Fibroblast of skin of scalp (primary cell): ENCODE results near the gene SIDT1.
A peak's percentile ranks its signal among the peaks of the same experiment; 100 is the strongest.

Experiments
- DNase-seq: peaks from one replicate; pipeline ENCODE4 v3.0.0-alpha.2; 2013

The SIDT1 gene

DNA sequence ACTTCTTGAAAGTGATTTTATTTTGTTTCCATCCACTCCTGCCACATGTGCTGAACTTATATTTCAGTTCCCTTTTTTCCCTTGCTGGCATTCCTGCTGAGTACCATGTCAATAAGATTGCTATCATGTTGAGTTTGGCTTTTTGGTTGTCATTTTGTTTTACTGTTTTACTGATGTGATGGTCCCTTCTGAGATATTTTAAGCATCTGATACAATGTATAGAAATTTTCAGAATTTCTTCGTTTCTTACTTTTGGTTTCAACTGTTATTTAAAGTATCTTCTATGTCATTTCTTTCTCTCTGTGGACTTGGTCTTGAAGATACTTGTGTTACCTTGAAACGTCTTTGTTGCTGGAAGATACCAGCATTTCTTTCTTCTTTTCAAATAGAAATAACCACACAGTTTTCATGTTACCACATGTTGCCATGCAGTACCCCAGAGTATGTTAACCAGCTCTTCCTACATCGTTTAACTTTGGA is 14.1 kb downstream of the SIDT1 start:
- no peak for DNase-seq

DNA sequence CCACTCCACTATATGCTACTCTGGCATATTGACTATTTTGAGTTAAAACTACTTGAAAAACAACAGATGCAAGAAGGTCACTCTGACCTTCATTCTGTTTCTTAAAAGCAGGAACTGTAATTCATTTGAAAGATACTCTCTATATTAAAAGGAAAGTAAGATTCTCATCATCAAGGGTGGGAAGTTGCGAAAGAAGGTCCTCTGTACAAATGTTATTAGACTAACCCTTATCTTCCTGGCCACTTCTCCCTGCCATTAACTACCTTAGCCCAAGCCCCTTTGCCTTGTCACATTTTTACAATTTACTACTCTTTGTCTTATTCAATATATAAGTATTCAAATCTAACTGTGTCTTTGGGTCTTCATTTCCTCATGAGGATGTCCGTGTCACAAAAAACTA is 16.1 kb downstream of the SIDT1 start:
- DNase-seq: no peak

DNA sequence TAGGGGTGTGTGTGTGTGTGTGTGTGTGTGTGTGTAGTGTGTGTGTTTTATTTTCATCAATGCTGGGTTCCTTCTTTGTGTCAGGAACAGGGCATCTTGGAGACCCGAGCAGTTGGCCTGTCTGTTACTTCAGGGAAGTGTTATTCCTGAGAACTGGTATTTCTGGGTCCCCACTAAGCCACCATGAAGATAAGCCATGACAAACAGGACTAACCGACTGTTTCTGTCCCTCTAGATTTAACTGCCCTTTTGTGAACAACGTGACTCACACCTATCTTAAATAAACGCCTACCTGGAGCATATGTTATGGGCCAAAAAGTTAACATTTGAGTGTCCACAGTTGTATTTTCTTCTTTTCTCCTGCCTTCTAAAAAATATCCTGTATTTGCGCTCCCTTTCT is 19.5 kb downstream of the SIDT1 start:
- DNase-seq: no peak

DNA sequence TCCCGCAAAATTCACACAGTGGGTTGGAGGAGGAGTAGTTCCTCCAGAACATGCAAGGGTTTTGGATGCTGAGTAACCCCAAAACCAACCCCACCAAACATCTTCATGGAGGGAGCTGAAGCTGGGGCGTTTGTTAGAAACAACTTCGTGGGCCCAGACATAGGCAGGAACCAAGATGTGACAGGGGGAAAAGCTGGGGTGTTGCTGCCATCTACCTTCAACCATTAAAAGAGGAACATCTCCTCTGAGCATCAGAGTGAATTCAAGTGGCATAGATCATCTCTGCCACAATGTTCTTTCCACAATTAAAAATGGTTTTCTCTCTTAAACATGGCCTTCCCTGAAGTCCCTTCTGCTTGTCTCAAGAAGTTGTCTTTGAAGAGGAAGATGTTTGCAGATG is 20.5 kb downstream of the SIDT1 start:
- no peak for DNase-seq

DNA sequence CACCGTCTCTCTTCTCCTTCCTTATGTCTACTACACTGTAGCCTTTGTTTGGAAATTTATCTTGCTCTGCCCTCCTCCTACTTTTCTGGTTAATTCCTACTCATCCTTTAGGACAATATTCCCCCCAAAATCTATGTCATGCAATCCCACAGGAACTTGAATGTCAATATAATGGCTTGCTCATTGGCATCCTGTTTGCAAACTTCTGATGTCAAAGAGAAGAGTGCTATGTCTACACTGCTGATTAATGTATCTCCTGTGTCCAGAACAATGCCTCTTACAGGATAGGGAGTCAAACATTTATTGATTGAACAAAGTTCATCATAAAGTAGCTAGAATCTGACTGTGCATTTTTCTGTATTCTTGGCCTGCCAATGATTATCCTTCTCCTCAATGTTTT is 22.8 kb downstream of the SIDT1 start:
- DNase-seq: no peak

DNA sequence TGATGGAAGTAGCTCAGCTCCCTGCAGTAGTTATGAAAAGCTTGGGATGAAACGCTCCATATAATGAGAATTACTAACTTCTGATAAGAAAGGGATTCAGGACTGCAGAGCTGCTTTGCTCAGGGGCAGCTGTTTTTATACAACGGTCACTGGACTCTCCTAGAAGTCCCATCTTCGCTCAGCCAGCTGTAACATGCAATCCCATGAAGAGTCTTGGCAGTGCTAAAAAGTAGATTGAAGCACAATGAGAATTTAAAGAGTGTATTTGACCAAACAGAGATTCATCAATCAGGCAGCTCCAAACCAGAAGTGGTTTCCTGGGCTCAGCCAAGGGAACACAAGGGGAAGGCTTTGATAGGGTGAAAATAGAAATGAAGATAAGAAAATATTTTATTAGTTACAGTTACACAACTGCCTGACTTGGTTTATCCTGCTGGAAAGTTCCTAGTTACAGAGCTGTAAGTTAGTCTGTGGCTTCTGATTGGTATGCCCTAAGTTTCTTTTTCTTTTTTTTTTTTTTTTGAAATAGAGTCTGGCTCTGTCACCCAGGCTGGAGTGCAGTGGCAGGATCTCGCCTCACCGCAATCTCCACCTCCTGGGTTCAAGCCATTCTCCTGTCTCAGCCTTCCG is 24.1 kb downstream of the SIDT1 start:
- DNase-seq: no peak

DNA sequence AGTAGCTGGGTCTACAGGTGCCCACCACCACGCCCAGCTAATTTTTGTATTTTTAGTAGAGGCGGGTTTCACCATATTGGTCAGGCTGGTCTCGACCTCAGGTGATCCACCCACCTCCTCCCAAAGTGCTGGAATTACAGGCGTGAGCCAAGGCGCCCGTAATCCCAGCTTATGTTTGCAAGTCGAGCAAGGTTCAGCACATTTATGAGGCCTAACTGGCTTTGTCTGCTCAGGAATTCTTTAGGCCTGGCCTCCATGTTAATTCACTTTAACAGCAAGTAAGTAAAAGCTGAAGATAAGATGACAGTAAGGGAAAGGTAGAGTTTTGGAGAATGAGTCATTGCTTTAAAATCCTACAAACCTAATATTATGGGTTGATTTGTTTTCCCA is 24.6 kb downstream of the SIDT1 start:
- no peak for DNase-seq

DNA sequence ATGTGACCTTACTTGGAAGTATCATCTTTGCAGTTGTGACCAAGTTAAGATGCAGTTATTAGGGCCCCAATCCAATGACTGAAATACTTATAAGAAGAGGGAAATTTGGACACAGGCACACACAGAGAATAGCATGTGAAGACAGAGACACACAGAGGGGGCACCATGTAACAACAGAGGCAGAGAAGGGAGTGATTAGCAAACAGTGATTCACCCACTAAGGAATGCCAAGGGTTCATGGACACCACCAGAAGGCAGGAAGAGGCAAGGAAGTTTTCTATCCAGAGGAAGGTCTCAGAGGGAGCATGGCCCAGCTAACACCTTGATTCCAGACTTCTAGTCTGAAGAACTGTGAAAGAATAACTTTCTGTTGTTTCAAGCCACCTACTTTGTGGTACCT is 25.0 kb downstream of the SIDT1 start:
- DNase-seq: peak; percentile 58

DNA sequence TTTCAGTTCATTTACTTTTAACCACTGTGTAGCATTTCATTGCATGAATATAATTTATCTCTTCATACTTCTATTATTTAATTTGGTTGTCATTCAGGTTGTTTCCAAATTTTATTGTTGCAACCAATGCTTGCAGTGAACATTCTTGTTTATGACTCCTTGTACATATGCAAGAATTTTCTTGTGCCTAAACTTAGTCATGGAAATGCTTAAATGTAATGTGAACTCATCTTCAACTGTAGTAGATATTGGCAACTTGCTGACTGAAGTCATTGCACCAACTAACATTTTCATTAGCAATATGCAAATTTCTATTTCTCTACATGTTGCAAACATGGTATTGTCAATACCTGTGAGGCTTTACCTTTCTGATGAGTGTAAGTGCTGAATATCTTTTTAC is 26.7 kb downstream of the SIDT1 start:
- no peak for DNase-seq

DNA sequence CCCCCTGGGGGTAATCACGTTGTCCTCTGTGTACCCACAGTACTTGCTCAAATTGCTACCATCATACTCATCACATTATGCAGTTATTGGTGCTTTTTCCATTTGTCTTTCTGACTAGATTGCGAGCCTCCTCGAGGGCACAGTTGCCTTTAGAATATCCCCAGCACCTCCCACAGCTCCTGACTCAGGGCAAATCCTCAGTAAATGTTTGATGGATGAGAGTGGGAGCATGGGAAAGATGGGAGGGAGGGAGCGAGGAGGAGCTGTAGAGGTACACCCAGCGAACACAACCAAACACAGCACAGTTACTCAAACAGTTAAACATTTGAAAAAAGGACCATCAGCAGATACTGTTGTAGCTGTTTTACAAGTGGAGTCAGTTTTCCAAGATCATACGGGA is 27.9 kb downstream of the SIDT1 start:
- no peak for DNase-seq

DNA sequence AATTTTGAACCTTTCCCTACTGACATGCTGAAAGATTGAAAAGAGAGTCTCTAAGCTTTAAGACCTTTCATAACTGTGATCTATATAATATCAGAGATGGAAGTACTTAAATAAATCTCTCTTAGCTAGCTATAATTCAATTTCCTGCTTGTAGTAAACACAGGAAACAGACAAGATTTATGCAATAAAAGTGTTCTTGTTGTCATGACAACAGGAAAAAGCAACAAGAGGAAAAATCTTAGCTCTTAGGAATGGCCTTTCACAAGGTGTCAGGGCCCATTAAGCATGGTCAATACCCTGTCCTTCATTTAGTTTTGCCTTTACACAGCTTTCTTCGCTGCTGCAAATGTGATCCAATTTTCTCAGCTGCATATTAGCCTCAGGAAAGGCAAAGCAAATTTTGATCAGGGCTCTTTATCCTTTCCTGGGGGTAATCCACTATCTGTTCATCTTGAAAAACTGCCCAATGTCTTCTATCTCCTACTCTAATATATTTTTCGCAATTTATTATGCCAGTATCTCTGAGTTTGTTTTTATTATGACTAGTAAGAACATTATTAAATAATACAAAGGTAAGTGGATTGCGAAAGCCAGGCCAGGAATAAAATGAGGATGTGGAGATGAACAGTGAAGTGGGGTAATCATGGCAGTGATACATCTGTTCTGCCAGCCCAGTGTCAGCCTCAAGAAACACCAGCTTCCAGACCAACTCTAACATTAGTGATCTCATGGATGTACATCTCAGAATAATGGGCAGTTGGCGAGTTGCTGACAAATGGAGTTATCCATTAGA is 28.7 kb downstream of the SIDT1 start:
- no peak for DNase-seq

DNA sequence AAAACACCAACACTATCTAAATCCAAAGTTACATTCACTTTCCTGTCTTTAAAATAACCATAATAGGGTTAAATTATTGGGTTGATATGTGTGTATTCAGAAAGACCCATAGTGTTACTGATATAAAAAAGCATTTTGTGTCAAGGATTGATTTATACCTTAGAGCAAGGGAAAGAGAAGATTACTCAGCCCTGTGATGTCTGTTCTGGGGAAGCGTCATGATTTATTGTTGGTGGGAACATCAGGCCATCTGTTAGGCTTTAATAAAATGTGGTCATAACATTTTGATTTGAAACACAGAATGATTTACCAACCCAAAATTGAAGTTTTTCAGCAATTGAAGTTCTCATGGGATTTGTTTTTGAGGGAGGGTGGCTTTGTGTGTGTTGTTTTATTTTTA is 33.2 kb downstream of the SIDT1 start:
- DNase-seq: no peak

DNA sequence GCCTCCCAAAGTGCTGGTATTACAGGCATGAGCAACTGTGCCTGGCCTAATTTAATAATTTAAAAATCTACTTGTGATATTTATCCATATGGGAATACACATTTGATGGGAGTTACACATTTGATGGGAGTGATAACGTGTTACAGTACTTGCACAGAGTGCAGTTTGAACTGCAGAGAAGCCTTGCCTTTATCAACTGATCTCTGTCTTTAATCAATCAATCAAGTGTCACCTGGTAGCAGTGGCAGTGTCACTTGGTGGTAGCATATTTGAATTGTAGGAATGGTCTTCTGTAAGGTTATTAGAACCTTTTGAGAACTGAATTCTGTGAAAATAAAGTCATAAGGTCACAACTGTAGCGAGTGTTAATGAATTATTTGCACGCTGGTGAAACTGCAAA is 37.8 kb downstream of the SIDT1 start:
- no peak for DNase-seq

DNA sequence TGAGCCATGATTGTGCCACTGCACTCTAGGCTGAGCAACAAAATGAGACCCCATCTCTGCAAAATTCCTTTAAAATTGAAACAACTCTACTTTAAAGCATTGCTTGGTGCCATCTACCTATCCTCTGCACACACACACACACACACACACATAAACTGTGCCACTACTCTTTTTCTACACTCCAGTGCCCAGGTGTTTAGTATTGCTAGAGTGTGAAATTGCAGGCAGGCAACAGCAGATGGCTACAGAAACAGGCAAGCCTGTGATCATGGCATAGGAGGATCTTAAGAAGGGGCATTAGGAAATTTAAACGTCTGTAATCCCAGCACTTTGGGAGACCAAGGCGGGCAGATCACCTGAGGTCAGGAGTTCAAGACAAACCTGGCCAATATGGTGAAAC is 39.0 kb downstream of the SIDT1 start:
- no peak for DNase-seq

DNA sequence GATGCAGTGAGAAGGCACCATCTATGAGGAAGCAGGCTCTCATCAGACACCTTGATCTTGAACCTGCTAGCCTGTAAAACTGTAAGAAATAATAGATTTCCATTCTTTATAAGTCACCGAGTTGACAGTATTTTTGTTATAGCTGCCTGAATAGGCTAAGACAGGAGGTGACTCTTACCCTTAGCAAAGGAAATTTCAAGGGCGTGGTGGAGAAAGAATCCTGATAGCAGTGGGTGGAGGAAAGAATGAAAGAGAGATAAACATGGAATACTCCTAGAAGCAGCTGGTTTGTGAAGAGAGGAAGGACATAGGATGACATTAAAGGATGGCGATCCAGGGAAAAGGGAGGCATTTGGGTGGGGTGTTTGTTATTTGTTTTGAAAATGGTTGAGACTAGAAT is 41.4 kb downstream of the SIDT1 start:
- DNase-seq: no peak

DNA sequence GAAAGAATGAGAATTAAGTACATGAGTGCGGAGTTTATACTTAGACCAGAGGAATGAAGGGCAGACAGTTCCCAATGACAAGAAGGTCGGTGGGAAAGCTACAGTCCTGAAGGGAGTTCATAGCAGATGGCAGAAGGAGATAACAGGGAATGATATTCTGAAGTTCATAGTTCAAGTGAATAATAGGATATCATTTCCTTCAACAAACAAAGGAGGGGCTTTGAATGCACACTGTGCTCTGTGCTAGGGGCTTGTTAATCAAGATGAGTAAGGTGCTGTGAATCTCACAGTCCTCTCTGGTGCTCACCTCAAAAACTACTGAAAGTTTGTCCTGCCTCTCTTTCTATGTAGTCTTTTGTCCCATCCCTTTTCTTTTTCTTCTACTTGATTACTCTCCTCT is 41.9 kb downstream of the SIDT1 start:
- DNase-seq: no peak

DNA sequence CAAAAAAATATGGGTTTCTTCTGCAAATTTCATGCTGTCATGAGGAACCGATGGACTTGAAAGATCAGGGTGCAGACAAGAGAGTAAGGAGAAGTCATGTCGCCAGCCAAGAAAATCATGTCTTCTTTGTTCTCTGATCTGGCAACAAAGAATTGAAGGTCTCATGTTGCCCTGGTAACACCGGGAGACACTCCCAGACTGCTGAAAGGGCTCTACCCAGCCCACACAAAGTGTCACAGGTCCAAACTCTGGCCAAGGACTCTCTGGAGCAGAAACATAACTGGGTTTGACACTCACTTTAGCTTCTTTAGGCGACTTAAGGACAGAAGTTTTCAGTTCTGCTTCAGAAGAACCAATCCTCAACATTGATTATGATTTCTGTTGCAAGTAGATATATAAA is 42.9 kb downstream of the SIDT1 start:
- no peak for DNase-seq

DNA sequence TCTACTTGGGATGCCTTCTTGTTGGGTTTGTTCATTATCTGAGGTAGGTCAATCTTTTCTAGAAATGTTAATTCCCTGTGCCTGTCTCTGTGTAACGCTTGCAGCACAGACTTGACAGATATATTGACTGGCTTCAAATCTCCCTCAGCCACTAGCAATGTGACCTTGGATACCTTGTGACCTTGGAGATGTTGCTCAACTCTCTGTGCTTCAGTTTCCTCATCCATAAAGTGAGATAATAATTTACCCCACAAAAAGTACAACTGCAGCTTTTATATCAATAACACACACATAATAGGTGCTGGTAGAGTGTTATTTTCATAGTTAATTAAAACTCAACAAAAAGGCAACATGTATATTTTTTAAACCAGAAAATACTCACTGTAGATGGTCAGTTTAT is 52.9 kb downstream of the SIDT1 start:
- DNase-seq: no peak

DNA sequence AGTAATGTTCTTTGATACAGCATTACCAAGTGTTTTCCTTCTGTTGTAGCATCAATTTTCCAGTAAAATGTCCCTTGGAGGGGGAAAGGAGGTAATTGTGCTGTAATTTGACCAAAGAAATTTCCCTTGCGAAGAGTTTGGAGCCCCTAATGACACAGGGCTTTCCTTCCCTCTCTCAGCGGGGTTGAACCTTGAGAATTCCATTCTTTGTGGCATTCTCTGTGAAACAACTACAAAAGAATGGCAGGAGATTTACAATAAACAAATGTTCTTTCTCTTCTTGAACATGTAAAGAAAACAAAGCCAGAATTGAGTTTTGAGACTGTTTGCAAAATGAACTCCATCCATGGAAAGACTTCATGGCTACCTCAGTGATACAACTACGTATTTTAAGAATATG is 53.4 kb downstream of the SIDT1 start:
- no peak for DNase-seq

DNA sequence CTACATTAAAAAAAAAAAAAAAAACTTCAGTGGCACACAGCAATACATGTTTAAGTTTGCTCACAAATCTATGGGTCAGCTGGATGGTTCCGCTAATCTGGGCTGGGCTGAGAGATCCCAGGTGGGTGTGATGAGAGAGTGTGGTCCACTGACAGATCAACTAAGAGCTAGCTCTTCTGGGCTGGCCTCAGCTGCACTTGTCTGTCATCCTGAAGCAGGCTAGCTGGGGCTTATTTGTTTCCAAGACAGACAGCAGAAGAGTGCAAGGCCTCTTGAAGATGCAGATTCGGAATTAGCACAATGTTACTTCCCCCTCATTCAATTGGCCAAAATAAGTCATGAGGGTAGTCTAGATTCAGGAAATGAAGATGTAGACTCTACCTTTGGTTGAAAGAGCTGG is 56.5 kb downstream of the SIDT1 start:
- no peak for DNase-seq

DNA sequence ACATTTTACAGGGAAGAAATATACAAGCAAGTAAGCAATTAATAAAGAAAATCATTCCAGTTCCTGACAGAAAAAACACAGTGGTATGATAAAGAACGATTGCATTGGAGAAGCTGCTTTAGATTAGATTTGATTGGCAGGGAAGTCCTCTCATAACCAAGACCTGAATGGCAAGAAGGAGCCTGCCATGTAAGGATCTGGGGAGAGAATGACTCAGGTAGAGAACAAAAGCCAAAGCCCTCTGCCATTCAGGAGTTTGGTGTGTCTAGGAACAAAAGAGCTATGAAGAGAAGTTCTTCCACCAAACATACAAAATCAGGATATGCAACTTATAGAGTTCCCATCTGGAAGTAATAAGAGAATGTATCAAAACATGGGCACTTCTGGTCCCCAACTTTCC is 57.6 kb downstream of the SIDT1 start:
- DNase-seq: no peak

DNA sequence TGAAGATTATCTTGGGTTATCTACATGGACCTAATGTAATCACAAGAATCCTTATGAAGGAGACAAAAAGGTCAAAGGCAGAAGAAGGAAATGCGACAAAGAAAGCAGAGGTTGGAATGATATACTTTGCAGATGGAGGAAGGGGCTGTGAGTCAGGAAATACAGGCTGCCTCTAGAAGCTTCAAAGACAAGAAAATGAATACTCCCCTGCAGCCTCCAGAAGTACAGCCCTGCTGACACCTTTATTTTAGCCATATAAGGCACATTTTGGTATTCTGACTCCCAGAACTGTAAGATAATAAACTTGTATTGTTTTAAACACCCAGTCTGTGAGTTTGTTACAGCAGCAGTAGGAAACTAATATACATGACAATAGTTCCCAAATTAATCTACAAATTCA is 58.6 kb downstream of the SIDT1 start:
- no peak for DNase-seq

DNA sequence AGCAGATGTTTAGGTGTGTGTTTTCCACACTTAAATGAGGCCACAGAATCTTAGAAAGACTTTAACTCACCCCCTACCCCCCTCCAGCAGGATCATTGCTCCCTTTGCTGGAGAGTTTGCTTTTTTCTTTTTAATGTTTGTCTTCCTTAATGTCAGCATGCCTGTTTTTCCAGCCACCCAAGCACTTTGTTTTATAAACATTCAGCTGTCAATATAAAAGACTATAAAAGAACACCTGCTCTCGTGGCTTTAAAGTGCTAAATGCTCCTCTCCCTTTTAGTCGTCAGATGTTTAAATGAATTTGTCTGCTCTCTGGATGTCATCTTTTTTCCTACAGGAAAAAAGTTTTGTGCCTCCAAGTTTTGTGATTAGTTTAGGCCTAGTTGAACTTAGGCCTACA is 61.7 kb downstream of the SIDT1 start:
- no peak for DNase-seq

DNA sequence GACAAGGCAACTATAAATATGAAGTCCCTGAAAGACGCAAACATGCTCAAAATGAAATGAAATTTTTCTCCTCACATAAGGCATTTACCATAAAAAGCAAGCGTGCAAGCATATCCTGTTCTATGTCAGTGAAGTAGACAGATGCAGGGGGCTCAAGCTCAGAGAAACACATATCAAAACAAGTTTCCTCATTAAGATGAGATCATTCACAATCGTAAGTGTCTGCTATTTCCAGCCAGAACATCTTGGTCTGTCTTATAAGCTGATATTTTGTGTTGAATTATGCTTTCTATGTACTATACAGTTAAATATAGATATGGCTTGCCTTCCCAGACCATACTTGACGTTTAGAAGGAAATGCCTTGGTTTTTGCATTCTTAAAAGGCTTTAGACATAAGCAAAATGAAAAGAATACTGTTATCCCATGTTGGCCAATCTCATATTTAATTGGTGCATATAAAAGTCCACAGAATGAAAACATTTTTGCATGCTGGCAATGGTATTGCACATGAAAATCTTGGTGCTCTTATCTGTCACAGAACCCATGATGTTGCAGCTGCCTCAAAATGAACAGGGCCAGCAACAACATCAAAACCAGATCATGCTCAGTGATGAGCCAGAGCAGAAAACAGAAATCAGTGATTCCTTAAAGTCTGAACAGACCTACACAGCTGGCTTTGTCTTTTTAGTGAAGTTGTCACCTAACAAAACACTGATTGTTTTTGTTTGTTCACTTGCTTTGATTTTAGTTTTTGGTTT is 65.4 kb downstream of the SIDT1 start:
- DNase-seq: no peak
